ENCODE results near the gene NAA10.
A peak's percentile ranks its signal among the peaks of the same experiment; 100 is the strongest.

Gene NAA10

DNA sequence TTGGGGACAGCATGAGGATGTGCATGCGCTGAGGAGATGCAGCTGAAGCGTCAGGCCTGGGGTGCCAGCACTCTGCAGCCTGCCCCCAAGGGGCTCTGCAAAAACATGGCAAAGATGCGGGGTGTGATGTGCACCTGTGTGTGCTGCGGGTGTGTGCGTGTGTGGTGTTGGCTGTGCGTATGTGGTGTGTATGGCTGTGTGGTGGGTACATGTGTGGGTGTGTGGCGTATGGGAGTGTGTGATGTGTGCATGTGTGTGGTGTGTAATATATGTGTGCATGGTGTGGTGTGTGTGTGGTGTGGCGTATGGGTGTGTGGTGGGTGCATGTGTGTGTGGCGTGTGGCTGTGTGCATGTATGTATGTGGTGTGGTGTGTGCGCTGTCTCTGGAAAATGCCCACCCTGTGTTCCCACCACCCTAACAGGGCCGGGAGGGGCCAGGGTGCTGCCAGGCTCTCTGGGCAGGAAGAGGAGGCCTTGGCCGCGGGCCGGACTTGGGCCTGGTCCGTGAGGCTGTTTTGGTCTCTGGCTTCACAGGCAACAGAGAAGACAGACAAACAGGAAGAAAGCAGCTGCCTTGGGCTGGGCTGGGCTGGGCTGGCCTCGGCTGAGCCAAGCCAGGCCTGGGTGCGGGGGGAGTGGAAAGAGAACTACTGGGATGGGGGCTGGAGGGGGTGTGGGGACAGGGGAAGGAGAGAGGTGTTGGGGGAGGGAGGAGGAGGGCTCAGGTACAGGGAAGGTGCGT lies 31.4 kb downstream of the NAA10 start:
- DNase-seq, result no peak
- intact Hi-C loops (cut with DNase I), result no loop called here

DNA sequence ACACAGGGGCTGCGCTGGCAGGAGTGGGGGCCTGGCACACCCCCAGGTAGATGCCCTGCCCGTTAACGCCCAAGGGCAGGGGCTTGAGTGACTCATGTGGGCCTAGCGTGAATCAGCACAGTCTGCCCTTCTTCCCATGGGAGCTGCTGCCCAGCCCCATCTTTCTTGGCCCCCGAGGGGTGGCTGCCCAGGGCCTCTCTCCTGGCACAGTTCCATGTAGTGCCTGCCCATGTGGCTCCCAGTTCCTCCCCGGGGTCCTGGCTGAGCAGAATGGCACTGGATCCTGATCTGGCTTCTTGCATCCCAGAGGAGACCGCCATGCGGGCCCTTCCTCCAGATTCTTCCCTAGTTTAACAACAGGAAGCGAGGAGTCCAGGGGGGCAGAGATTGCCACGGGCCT lies 32.5 kb downstream of the NAA10 start:
- intact Hi-C loops (cut with DNase I), result no loop called here
- DNase-seq, result no peak

DNA sequence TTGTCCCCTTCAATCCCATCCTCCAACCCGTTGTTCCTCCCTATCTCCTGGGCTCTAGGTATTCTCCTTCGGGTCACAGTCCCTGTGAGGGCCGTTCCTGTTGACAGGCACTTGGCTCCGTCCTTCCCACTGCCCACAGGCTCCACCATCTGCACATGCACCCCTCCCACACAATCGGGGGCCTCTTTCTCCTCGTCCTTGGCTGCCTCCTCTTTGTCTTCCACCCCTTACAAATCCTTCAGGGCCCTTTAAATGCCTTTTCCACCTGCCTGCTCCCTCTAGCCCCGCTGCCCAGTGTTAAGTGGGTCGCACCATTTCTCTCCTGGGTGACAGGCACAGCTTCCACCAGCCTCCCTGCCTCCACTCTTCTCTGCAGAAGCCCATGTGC lies 33.1 kb downstream of the NAA10 start:
- intact Hi-C loops (cut with DNase I), result no loop called here
- no peak for DNase-seq

DNA sequence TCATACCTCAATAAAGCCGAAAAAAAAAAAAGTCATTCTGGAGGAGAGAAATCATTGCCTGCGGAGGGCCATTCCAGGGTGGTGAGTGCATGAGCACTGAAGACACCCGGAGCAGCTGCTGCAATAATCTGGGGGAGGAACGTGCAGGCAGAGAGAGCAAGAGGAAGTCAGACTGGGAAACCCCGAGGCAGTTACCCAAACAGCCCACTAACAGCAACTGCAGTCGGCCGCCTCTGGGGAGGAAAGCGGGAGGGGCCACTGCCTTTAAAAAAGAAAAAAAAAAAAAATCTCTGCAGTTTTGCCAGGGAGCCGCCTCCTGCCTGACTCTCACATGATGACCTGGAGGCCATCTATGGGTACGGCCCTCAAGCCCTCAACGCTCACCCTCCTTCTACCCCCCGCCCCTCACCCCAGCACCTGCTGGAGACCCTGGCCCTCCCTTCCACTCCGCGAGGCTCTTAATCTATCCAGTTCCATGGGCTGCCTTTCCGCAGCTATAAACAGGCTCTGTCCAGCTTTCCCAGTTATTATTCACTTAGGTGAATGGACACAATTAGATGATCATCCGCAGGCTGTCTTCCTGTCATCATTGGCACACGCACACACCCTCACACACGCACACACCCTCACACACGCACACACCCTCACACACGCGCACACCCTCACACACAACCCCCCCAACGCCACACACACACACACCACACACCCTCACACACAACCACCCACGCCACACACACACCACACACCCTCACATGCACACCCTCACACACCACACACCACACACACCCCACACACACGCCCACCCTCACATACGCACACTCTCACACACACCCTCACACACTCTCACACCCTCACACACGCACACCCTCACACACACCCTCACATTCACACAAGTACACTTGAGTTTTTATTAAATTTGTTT lies 33.7 kb downstream of the NAA10 start:
- intact Hi-C loops (cut with DNase I), result no loop called here
- peak in 9 of 42 donors; percentile 23 to 57 (median 32) for DNase-seq

DNA sequence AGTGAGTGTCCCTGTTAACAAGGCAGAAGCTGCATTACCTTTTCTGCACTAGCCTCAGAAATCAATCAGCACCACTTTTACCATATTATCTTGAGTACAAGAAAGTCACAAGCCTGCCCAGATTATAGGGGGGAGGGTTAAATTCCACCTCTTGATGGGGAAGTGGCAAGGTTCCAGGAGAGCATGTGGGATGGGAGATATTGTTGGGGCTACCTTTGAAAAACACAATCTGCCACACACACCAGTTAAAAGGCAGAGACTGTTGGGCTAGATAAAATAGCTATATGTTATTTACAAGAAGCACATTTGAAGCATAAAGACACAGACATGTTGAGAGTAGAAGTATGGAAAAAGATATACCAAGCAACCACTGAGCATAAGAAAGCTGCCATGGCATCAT lies 36.9 kb downstream of the NAA10 start:
- intact Hi-C loops (cut with DNase I), result no loop called here
- no peak for DNase-seq

DNA sequence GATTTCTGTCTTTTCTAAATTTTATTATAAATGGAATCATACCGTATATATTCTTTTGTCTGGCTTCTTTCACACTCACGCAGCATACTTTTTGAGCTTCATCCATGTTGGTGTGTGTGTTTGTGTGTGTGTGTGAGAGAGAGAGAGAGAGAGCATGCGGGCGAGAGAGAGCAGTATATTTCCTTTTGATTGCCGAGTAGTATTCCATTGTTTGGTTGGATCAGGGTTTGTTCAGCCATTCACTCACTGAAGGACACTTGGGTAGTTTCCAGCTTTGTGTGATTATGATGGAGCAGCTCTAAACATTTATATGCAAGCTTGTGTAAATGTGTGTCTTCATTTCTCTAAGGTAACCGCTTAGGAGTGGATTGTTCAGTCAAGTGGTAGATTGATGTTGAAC lies 45.7 kb downstream of the NAA10 start:
- intact Hi-C loops (cut with DNase I), result no loop called here
- DNase-seq, result no peak

DNA sequence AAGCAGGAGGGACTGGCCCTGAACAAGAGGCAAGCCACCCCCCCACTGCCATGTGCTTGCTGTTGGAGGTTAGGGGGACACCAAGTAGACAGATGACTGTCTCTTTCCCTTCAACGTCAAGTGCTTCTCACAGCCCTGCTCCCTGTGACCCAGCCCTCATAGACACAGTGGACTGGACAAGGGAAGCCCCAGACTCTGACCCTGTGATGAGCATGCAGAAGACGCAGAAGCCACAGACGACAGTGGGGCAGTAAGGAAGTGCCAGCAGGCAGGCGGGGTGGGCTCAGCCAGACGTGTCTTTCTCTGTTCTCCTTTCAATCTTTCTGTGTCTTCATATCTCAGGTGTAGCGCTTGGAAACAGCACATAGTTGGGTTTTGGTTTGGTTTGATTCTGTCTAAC lies 46.5 kb downstream of the NAA10 start:
- no peak for DNase-seq
- intact Hi-C loops (cut with DNase I), result no loop called here

DNA sequence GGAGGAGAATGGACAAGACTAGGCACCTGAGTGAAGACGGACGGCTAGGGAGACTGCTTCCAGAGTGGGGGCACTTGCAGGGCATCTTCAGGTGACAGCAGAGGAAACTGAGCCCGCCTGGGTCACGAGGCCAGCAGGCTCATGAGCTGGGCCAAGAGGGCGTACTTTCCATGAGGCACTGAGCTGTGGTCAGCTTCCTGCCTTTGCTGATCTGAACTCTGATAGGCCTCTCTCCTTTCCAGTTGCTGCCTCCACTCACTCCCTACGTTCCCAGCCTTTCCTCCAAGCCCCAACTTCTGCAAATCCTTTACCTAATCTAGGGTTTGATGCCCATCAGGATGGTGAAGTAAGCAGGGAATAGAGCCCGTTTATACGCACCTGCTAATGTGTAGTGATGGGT lies 47.5 kb downstream of the NAA10 start:
- intact Hi-C loops (cut with DNase I), result no loop called here
- no peak for DNase-seq

DNA sequence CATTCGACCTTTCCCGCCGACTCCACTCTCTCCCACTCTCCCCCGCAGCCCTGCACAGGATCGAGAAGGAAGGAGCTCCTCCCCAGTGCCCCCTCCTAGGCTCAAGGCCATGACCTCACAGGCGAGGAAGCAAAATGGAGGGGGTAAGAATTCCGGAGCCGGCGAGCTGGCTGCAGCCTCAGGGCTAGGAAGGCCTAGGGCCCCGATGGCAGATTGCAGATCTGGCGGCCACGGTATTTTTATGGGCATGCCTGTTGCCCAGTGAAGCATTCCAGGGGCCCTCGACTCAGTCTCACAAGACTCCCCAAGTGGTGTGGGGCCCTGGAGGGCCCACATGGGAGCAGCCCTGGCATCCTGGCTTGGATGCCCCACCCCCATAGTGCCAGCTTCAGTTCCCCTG lies 47.9 kb downstream of the NAA10 start:
- DNase-seq, result no peak
- intact Hi-C loops (cut with DNase I), result no loop called here

DNA sequence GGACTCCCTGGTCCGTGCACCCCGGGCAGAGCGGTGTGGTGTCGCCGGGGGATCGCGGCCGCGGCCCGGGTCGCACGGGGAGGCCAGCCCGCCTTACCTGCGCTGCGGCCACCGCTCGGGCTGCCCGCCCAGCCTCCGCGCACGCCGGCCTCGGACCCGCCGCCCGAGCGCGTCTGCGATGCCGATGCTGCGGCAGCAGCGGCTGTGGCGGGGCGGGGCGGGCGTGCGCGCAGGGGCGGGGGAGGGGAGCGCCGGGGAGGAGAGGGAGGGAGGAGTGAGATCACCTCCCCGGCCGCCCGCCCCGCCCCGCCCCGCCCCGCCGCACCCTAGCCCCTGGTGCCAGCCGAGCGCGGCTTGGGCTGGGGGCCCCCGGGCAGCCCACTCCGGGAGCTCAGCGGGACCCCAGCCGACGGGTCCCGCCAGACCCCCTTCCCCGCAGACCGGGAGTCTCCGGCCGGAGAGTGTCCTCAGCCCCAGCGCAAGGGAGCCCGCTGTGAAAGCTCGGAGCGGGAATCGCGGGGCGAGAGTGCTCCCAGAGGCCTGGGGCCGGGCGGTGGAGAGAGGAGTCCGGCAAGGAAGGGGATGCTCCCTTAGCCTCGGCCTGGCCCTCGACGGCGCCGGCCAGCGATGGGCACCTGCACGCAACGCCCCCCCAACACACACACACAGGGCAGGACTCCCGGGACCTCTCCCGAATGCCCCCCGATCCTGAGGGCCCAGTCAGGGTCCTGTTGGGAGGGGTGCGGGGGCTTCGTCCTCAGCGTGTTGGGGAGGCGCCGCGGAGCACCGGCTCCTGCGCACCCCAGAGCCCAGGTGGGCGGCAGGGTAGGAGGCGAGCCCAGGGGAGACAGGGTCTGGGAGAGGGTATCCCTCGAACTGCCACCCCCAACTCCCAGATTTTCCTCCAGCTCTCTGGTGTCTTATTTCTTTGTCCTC lies 48.6 kb downstream of the NAA10 start, which contains the start of gene L1CAM:
TSS of gene L1CAM (minus strand) at position 206 of the 936 bp plus-strand sequence. CDS start 10,337 bp downstream, outside the sequence.
- DNase-seq, result peak in 4 of 42 donors; percentile 8 to 45 (median 35)
- intact Hi-C loops (cut with DNase I), result no loop called here

DNA sequence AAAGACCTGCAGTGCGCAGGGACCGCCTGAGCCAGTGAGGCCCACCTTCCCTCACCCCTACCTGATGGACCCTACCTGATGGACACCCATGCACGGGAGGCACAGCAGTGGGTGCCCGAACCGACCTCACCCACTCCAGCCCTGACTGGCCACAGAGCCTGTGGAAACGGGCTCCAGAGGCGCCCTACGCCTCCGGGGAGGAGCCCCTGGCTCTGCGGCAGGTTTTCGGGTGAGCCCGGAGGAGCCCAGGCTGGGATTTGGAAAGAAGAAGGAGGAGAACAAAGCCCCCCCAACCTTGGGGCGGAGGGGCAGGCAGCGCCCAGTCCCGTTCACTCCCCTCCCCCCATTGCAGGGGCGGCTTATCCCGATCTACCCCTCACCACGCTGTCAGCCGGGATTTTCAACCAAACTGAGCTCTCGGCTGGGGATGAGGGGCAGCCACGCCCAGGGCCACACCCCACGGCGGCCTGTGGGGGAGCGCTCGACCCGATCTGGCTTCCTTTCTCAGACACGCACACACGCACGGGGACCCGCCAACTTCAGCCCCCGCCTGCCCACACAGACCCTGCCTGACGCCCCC lies 49.5 kb downstream of the NAA10 start:
- intact Hi-C loops (cut with DNase I), result no loop called here
- DNase-seq, result peak in 3 of 42 donors; percentile 30 to 51 (median 34)

DNA sequence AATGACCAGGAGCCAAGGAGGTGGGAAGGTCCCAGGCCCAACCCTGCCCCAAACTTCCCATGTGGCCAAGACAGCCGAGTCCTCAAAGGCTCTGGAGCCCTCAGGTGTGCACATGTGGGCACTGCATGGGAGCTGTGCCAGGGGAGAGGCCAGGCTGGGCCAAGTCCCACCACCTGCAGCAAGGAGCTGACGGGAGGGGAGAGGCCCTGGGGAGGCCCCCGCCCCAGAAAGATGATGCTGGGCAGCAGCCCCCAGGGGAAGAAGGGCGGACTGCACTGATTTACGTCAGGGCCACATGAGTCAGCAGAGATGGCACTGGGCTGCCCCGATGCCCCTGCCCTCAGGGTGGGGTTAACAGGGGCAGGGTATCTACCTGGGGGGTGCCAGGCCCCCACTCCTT lies 50.2 kb downstream of the NAA10 start:
- peak in 1 of 42 donors; percentile 37 for DNase-seq
- intact Hi-C loops (cut with DNase I), result no loop called here

DNA sequence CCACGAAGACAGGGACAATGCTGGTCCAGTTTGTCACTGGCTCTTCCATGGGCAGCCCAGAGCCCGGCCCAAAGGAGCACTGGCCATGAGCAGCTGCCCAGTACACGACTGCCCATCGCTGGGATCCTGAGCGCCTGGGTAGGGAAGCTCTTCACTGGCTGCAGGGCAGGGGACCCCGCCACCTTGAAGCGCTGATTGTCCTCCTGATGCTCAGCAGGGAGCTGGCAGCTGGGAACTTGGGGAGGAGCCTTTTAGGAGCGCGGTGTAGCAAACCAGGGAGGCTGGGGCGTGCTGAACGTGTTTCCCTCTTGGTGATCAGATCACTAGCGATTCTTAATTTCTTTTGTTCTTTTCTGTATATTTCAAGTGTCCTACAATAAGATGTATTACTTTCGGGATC lies 50.7 kb downstream of the NAA10 start:
- DNase-seq, result peak in 10 of 42 donors; percentile 11 to 59 (median 43)
- intact Hi-C loops (cut with DNase I), result no loop called here

DNA sequence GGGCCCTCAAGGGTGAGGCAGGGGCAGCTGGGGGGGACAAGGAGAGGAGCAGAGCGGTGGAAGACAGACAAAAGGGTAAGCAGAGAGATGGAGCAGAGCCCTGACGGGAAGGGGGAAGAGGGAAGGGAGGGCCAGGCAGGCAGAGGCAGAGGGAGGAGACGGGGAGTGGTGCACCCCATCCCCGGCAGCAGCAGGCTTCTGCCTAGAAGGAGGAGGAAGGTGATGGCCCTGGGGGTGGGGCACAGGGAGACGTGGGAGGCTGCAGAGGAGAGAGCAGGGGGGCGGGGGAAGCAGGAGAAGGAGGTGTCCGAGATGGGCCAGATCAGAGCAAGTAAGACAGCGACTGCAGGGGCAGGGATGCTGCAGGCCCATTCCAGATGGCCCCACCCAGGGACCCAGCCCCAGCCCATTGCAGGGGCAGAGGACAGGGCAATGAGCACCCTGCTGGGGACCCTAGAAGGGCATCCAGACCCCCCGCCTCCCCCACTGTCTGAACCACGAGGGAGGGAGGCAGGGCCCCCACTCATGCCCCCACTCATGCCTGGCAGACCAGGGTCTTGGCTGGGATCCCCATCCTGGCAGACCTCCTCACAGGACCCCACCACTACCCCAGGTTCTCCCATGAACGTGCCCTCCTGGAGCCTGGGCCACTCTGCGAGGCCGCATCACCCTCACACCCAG lies 51.5 kb downstream of the NAA10 start:
- intact Hi-C loops (cut with DNase I), result no loop called here
- peak in 23 of 42 donors; percentile 24 to 71 (median 48) for DNase-seq

DNA sequence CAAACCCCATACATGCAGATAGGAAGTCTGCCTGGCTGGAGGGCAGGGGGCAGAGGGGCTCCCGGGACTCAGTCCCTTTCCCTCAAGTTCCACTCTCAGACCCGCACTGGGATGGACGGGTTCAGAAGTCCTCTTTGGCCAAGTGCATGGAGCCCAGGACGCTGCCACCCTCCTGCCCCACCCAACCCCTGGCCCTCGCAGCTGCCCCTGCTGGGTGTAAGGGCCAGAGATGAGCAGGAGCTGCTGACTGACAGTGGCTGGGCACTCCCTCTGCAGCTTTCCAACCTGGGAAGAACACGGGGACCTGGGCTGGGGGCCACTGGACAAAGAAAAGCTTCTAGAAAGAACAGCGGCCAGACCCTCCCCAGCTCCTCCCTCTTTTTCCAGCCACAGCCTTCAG lies 52.3 kb downstream of the NAA10 start:
- DNase-seq, result no peak
- intact Hi-C loops (cut with DNase I), result no loop called here

DNA sequence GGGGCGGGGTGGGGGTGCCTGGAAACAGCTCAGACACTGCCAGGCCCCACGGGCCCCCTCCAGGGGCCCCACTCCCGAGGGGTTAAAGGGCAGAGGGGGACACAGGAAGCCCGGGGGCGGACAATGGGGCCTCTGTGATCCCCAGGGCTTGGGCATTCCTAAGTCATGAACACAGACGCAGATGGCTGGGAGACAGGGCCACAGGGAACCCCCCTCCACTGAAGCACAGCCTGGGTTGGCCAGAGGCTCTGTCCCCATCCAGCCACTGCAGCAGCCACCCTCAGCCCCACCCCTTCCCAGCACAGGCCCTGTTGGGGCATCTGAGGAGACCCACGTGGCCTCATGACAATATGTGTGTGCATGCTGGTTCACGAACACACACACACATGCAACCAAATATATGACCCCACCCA lies 52.7 kb downstream of the NAA10 start:
- peak in 26 of 42 donors; percentile 30 to 77 (median 57) for DNase-seq
- intact Hi-C loops (cut with DNase I), result no loop called here

DNA sequence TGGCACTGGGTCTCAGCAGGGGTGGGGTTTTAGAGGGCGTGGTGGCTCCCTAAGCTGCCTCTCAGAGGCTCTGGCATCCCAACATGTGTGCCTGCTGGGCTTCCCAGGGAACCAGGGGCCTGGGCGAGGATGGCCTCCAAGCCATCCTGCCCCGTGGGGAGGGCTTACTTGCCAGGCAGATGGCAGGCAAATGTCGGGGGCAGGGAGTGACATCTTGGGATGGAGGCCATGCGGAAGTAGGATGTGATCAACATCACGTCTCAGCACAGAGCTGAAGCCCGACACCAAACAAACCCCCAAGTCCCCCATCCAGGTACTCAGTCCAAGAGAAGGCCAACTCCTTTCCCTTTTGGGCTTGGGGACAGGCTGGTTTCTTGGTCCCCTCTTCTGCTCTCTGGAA lies 53.6 kb downstream of the NAA10 start:
- no peak for DNase-seq
- intact Hi-C loops (cut with DNase I), result no loop called here

DNA sequence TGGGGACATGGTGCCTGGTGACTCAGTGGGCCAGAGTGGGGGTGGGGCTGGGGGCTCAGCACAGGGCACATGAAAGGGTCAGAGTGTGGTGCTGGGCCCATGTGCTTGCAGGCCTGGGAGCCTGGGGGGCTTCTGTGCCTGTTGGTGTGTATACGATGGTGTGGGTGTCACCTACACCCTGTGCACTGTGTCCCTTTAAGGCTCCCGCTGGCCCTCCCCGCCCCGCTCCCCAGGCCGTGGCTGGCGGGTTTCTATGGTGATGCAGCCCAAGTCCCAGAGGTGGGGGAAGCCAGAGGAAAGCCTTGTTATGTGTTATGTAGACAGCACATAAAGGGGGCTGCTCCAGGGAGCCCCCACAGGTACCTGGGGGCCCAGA lies 54.4 kb downstream of the NAA10 start:
- intact Hi-C loops (cut with DNase I), result no loop called here
- DNase-seq, result no peak

All from head of caudate nucleus (tissue), 42 donors.